ENCODE data around the gene PPP4R3A. TPM values are rescaled to one million over a fixed set of nuclear protein-coding genes. Genes with fewer than 3 reads are reported as not detected.
"Not testable (repeated sequence)": the region's sequence is repeated elsewhere in the genome, so short reads cannot be mapped to it uniquely, and the experiment has no call there.

PPP4R3A gene
- total RNA-seq, 1 experiment from 2014 or later = 53.1 TPM

DNA sequence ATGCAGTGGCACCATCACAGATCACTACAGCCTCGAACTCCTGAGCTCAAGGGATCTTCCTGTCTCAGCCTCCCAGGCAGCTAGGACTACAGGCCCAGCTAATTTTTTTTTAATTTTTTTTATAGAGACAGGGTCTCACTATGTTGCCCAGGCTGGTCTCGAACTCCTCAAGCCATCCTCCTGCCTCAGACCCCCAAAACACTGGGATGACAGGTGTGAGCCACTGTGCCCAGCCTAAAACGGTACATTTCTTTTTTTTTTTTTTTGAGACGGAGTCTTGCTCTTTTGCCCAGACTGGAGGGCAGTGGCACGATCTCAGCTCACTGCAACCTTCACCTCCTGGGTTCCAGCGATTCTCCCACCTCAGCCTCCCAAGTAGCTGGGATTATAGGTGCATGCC is 100.9 kb downstream of the PPP4R3A start:
- DNase-seq (ENCODE audit: low read depth) = not testable (repeated sequence)

Other genes with a start within 250 kb of the PPP4R3A start
- gene CCDC88C, start 92.5 kb downstream of the PPP4R3A start, total RNA-seq (2014; rRNA removed) = 0.06 TPM in 1 of 2 replicates, not detected in the other
- not detected in 2 replicates for gene CATSPERB, start 221.8 kb upstream of the PPP4R3A start, total RNA-seq (2014; rRNA removed)